Activated CD4-positive, alpha-beta T cell treated with anti-CD3 and anti-CD28 coated beads, Interleukin-2, Interleukin-4, amounts not matched to agents 100 ng/mL and 50 ng/mL, durations not matched to agents 16 hours and 8 hours (primary cell): Measurements from ENCODE around the gene PALS2.

Experiments
- DNase-seq: peaks from one replicate; pipeline ENCODE4 v3.0.0-alpha.2; 2020; ENCODE audit warnings: low spot score

The PALS2 gene, protein sequence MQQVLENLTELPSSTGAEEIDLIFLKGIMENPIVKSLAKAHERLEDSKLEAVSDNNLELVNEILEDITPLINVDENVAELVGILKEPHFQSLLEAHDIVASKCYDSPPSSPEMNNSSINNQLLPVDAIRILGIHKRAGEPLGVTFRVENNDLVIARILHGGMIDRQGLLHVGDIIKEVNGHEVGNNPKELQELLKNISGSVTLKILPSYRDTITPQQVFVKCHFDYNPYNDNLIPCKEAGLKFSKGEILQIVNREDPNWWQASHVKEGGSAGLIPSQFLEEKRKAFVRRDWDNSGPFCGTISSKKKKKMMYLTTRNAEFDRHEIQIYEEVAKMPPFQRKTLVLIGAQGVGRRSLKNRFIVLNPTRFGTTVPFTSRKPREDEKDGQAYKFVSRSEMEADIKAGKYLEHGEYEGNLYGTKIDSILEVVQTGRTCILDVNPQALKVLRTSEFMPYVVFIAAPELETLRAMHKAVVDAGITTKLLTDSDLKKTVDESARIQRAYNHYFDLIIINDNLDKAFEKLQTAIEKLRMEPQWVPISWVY

DNA sequence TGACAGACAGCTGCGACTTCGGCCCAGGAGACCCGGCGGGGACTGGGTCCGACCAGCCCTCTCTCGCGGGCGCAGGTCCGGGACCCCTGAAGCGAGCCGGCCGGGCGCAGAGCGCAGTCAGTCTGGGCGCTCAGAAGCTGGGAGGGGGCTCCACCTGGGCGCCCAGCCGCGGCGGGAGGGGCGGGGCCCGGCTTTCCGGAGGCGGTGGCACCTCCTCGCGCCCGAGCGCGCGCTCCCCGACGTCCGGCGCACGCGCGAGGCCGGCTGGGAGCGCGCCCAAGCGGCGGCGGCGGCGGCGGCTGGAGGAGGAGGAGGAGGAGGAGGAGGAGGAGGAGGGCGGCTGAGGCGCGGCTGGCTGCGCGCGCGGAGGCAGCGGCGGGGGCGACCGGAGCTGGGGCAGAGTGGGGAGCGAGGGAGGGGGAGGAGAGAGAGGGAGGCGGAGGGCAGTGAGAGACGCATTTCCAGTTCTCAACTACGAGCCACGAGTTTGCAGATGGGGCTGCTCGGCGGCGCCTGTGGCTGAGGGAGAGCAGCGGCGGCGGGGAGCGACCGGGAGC lies at the start of gene PALS2:
Gene PALS2 (plus strand): TSS at position 456 of the 557 bp plus-strand sequence. CDS start 50,216 bp downstream, outside the sequence.
- DNase-seq, result peak; percentile 77

DNA sequence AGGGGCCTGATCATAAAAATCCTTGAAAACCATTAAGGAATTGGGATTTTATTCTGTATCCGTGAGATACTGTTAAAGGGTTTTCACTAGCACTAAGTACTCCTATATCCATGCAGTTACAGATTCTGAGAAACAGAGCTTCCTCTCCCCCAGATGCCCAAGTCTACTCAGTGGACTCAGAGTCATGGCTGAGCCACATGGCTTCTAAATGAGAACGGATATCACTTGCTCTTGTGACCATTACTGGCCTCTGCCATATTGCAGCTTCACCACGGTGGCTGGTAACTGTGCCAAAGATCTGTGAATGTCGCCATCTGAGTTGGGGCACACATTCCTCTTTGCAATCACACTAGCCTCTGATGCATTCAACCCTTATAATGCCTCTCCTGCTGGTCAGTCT lies 42.0 kb upstream of the PALS2 start:
- no peak for DNase-seq

DNA sequence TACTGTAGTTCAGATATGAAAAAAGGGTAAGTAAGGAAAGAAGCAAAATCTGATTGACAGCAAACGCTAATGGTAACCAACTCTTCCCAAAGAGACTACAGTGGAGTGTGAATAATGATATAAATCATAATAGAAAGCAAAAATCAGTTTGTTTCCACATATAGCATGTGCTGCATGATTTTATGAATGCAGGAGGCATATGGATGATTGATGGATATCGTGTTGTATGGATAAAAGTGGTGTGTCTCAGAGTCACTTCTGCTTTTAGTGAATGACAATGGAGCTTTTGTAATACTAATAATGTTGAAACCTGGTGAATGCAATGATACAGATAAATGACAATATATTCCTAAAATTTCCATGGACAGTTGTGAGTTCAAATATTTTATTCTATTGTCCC lies 36.6 kb upstream of the PALS2 start:
- no peak for DNase-seq

DNA sequence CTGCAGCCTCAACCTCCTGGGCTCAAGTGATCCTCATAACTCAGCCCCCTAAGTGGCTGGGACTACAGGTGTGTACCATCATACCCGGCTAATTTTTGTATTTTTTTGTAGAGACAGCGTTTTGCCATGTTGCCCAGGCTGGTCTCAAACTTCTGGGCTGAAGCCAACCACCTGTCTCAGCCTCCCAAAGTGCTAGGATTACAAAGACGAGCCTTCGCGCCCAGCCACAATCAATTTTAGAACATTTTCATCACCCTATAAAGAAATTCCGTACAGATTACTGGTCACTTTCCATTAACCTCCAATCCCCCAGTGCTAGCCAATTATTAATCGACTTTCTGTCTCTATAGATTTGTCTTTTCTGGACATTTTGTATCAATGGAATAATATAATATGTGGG lies 32.3 kb upstream of the PALS2 start:
- DNase-seq, result no peak

DNA sequence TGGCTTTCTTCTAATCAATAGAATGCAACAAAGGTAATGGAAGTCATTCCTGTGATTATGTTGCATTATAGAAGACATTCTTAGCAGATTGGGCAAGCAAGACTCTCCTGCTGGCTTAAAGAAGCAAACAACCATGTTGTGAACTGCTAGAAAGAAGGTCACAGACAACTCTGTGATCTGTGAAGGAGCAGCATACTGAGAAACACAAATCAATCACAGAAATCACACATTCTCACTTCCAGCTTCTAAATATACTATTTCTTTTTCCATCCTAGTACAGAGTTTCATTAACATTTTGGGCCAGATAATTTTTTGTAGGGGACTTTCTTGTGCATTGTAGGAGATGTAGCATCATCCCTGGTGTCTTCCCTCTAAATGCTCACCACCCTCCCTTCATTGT lies 28.0 kb upstream of the PALS2 start:
- no peak for DNase-seq

DNA sequence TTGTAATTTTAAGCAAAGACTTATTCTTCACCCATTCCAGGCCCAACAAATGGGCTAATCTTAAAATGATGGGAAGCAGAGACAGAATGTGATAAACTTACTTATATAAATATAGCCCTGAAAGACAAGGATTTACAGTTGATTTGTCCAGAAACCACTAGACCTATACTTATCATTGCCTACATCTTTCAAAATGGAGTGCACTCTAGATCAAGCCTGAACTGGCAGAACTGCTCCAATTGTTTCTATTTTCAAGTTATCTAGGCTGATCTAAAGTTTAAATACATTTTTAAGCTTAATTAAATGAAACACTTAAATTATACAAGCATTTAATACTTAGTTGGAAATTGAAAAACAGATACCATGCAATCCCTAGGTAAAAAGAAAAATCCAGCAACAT lies 24.9 kb upstream of the PALS2 start:
- DNase-seq, result no peak

DNA sequence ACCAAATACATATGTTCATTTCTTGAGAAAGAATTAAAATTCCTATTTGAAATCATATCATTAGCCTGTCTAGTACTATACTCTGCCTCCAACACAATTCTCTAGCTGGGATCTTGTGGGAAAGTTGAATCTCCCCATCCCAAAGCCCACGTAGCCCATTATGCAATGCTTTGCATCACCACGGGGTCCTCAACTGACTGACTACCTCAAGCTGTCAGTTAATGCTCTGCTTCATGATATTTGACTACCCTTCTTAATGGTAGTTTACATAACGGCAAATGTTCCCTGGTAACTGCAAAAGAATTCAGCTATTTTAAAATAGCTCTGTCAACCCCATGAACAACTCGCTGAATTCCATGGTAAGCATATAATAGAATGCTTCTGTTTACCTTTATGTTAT lies 23.3 kb upstream of the PALS2 start:
- DNase-seq, result no peak

DNA sequence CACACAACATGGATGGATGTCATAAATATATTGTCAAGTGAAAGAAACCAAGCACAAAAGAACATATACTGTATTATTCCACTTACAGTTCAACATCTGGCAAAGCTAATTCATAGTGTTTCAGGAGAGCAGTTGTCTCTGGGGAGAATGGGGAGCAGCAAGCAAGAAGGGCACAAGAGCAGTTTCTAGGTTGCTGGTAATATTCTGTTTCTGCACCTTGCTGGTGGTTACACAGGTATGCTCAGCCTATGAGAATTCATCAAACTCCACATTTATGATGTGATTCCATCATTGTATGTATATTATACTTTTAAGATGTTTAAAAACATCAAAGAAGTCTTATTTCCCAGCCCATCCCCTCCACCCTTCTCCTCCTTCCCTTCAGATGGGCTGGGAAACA lies 18.1 kb upstream of the PALS2 start:
- DNase-seq, result no peak

DNA sequence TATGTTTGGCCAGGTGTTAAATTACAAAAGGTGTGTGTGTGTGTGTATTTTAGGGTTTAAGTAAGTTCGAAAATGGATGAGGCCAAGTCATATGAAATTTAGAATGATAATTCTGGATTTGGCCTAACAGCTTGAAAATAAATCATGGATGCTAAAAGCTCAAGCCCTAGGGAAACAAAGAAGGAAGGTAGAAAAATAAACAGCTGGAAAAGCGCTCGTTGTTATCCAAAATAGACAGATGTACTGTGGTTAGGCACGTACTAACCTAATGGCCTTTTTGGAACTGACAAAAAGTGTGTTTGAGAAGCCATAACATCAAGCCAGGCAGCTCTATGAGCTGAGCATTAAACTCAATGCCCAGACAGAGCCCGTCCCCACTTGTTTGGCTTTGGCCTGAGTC lies 17.5 kb upstream of the PALS2 start:
- no peak for DNase-seq

DNA sequence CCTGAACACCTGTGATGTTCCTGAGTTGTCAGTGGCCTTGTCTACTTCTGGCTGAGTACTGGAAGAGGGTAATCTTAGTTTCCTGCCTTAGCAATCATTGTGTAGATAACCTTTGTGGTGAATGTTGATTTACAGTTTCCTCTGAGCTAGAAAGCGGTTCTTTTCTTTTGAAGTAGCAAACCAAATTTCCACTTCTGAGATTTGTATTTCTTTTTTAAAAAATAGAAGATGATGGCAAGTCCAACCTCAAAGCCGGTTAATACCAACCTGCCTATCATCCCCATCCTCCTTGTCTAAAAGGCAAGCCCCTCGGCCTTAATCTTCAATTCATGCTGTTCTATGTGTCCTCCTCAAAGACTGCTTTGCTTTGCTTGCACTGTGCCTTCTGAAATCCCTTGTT lies 12.5 kb upstream of the PALS2 start:
- DNase-seq, result no peak

DNA sequence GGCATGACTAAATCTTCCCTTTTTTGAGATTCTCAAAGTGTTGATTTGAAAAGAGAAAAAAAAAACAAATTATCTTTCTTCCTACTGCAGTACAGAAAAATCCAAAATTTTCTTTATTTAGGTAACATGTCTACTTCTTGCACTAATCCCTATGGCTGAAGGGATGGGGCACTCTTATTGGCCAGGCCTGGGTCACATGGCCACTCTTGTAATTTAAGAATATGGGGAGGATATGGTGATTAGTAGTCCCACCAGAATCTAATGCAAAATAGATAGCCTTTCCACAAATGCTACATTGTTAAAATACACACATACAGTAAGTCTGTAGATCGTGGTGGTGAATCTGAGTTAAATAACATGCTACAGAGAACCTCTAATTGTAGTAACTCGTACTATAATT lies 7.0 kb upstream of the PALS2 start:
- DNase-seq, result no peak

DNA sequence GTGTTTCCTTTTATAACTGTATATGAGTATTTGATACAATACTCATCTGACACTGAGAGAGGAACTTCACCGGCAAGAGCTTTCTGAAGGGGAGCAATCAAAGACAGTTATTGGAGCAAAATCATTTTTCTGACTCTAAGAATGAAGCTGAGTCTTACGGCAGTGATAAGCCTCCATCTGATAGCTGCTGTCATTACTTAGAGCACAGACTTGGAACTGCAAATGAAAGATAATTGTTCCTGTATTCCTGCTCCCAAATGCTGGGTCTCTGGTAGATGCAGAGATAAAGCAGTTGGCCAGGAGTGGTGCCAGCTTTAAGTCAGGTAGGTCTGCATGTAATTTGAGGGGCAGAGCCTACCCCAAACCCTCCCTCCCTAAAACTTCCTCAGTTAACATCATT lies 2.3 kb upstream of the PALS2 start:
- DNase-seq, result no peak

DNA sequence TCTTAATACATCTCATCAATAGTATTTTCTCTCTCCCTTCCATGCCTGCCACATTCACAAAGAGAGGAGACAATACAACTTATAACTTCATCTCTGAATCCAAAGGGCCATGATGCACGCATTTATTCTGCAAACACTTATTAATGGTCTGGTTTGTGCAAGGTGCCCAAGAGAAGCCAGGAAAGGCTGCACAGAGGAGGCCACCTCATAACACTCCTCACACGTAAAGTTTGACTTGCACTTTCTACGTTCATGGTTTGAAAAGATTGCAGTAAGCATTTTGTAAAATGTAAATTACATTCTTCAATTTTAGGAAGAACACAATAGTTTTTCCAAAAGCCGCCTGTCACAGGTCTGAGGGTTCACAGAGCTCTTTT lies 1.2 kb upstream of the PALS2 start:
- peak; percentile 43 for DNase-seq

DNA sequence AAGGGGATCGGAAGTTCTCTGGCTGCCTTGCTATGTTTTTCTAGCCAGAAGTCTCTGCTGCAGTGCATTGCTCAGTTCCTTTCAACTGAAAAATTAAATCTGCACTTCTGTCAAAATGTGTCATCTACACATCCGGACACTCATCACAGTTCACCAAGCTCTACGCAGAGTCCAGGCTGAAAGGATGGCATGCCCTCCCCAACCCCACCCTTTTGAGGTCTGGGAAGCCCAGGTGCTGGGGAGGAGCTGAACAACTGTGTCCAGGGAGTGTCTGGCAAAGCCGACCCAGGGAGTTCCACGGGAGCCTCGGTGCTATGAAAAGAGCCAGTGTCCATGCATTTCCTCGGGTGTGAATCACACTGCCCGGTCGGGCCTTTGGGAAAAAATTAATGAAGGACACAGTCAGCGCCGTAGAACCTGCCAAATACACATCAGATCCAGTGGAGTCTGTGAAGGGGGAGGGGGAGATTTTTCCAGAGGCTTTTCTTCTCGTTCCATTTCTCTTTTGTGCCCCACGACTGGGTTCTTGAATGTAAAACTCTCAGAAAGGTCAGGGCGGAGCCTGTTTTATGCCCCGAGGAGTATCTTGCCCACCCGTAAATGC lies 757 bp upstream of the PALS2 start:
- DNase-seq, result peak; percentile 69

DNA sequence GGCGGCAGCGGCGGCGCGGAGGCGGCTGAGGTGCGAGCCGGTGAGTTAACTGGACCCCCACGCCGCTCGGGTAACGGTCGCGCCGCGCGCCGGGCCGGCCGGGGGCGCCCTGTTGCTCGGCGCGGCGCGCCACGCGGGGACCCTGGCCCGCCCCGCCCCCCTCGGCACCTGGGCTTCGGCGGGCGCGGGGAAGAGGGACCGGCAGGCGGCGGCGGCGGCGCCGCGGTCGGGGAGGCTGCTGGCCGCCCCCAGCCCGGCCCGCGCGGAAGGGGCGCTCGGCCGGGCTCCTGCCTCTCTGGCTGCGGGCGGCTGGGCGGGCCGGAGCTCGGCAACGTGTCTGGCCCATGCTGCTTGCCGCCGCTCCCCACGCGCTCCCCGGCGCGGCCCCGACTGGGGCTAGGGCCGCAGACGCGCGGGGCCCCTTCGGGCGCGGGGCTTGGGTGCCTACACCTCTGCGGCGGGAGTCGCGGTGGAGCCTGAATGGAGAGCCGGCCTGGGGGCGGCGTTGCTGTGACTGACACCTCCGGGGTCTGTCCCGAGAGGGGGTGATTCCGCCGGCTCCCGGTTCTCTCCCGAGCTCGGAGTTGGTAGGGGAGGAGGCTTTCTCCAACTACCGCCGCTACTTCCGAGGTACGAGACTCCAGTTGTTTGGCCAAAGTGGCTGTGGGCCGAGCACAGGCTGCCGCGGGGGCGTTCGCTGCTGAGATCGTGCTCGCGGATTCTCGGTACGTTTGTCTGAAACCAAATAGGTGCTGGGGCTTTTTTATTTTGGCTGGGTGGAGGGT lies 494 bp downstream of the PALS2 start:
- DNase-seq, result peak; percentile 24

DNA sequence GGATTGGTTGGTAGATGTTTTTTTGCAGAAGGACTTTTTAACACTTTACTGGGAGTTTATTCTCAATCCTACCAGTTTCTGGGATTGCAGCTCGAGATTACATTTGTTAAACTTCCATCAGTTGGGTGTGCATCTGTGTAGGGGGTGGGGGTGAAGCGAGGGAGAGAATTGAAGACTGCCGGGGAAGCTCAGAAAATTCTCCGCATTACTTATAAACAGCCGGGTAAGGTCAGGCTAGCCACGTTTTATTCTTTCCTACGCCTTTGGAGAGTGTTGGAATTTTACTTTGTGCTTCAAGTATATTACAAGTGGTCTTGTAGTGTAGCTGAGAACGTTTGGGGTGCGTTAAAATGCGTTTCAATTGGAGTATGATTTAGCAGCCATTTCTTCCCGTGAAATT lies 1.1 kb downstream of the PALS2 start:
- DNase-seq, result no peak

DNA sequence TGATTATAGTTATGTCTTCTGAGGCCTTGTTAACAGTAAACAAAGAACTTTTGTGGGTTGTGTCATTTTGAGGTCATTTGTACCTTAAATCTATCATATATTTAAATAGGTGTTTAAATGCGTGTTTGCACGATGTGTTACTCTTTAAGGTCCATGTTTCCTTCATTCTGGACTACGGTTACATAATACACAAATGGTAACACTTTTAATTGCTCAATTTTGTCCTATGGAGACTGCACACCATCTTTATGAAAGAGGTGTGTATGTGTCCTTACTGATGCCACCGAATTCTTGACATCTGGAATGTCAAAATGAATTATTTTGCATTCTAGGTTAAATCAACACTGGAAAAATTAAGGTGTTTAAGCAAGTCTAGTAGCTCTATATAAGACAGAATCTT lies 1.7 kb downstream of the PALS2 start:
- no peak for DNase-seq

DNA sequence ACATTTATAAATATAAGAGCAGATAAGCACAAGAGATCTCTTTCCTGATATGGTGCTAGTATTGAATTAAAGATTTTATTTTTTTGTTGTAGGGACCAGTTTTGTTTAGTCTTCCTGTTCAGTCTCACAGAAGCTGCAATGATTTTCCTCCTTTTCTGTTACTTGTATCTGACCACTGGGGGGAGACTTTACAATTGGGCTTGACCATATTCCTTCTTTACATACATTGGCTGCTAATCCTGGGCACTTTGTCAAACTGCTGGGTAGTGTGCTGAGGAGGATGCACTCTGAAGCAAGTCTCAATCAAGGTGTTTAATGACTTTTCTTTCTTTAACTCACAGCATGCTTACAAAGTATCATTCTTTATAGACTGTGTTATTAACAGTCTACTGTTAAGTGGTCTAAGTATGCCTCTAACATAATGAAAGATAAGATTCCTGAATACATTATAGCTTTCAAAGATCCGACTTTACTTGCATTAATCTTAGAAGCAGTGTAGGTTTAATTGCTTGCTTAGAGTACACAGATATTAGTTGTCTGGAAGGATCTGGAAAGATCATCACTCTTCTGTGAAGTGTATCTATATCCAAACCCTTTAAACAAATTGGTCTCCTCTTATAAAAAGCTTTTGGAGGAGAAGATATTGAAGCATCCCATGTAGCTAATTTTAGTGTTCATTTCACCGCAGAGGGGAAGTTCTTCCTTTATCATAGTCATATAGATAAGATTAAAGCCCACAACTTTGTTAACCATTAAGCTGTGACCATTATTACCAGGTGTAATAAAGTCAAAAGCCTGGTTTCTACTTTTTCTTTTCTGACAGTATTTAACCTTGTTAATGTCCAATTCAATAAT lies 3.1 kb downstream of the PALS2 start:
- DNase-seq, result peak; percentile 41

DNA sequence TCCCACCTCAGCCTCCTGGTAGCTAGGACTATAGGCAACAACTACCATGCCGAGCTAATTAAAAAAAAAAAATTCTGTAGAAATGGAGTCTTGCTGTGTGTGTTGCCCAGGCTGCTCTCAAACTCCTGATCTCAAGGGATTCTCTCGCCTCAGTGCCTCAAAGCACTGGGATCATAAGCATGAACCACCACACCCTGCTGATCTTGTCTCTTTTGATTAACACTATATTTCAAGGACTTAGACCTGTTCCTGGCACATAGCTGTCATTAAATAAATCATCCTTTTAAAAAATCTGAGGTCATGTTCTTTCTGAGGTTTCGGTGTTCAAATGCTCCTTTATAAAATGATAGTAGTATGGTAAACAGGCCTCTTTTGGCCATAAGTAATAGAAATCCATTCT lies 4.8 kb downstream of the PALS2 start:
- no peak for DNase-seq

DNA sequence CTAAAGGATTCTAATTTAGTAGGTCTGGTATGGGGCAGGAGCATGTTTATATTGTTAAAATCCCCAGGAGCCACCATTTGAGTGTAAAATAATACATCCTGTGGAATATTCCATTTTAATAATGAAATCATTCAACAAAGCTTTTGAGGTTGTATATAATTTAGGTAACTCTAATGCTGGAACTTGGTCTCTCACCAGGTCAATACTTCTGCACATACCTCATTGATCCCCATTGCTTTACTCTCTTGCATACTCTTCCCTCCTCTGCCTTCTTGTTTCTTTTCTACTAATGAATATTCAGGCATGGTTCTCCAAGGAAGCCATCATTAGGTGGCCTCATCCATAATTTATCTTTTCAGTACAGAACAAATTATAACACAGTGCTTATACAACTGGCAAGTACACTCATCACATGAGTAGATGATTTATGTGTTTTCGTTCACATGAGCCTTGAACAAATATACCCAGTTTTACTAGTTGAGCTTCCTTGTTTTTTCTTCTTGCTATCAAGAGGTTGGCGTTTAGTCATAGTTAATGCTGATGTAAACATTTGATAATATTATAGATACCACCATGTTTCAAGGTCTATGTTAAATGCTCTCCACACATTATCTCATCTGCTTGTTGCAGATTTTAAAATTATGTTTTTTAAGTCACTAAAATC lies 7.2 kb downstream of the PALS2 start:
- DNase-seq, result no peak

DNA sequence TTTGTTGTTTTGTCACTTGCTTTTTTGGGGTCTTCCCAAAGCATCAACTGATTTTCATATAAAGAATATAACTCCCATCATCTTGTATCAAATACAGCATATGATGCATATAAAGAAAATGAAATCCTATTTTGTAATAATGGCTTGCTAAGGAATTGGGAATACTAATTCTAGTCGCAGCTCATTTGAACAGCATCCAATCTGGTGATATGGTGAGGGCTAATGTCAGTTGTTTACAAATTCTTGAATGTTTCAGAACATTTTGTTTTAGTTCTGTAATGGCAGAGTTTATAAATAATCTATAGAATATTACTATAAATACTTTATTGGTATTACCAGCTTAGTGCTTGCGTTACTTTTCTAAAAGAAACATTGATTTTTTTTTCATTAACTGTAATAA lies 8.9 kb downstream of the PALS2 start:
- no peak for DNase-seq
